ENCODE data around the gene GLRX. TPM values are rescaled to one million over a fixed set of nuclear protein-coding genes. Genes with fewer than 3 reads are reported as not detected.

Gene GLRX
- total RNA-seq: 417 and 468 TPM in 2 replicates

GRCh38 chr5:95822542-95823181, at the start of gene GLRX:
TSS of gene GLRX (minus strand) at chr5:95822726. CDS start at chr5:95822662, 64 bp downstream.

Other genes starting within 250 kb of the GLRX start
- gene GPR150, start 202.6 kb downstream of the GLRX start, total RNA-seq: 0.18 and 0.86 TPM in 2 replicates
- 0.58 and 2.1 TPM in 2 replicates for gene RFESD, start 175.9 kb downstream of the GLRX start, total RNA-seq
- not detected in 2 replicates for gene SPATA9, start 139.7 kb downstream of the GLRX start, total RNA-seq
- gene RHOBTB3, start 91.4 kb downstream of the GLRX start, total RNA-seq: 121 and 151 TPM in 2 replicates
- 98.9 and 106 TPM in 2 replicates for gene ELL2, start 139.1 kb upstream of the GLRX start, total RNA-seq